SJSA1 (cell line): Measurements from ENCODE around the gene HDAC7. TPM values are rescaled to one million over a fixed set of nuclear protein-coding genes. Genes with fewer than 3 reads are reported as not detected.

Experiments used
- DNase-seq, 2 experiments: peaks; one replicate each; pipeline ENCODE4 v3.0.0-alpha.2; 2015 to 2020; ENCODE audit warnings: low spot score in 2 of 2, low read depth in 1 of 2
- H3K27ac ChIP-seq: fragments of 250-450 bp; sonication (Bioruptor Pico); 2 replicates; pipeline ENCODE4 v1.5.1; 2020; ENCODE audit warnings: mild to moderate bottlenecking, moderate library complexity
- H3K27me3 ChIP-seq: fragments of 250-450 bp; sonication (Bioruptor Pico); replicated peaks from 2 replicates; pipeline ENCODE4 v1.5.1; 2020; ENCODE audit warnings: mild to moderate bottlenecking, moderate library complexity
- H3K36me3 ChIP-seq: fragments of 250-450 bp; sonication (Bioruptor Pico); 2 replicates; pipeline ENCODE4 v1.5.1; 2020; ENCODE audit warnings: mild to moderate bottlenecking
- H3K4me1 ChIP-seq: fragments of 250-450 bp; sonication (Bioruptor Pico); replicated peaks from 2 replicates; pipeline ENCODE4 v1.6.1; 2021; ENCODE audit warnings: mild to moderate bottlenecking
- H3K4me3 ChIP-seq: fragments of 250-450 bp; sonication (Bioruptor Pico); 2 replicates; pipeline ENCODE4 v1.5.1; 2020; ENCODE audit warnings: mild to moderate bottlenecking
- H3K9me3 ChIP-seq: fragments of 250-450 bp; sonication (Bioruptor Pico); replicated peaks from 2 replicates; pipeline ENCODE4 v1.5.1; 2020; ENCODE audit warnings: mild to moderate bottlenecking
- total RNA-seq: library from RNA; depleted of rRNA; stranded (reverse); fragments of >200 nt; shearing (Covaris generic); gene quantifications from 2 replicates; pipeline ENCODE4 v1.2.3, GENCODE V29; 2014

Gene HDAC7
- total RNA-seq, 1 experiment from 2014 or later, result 37.5 TPM

DNA sequence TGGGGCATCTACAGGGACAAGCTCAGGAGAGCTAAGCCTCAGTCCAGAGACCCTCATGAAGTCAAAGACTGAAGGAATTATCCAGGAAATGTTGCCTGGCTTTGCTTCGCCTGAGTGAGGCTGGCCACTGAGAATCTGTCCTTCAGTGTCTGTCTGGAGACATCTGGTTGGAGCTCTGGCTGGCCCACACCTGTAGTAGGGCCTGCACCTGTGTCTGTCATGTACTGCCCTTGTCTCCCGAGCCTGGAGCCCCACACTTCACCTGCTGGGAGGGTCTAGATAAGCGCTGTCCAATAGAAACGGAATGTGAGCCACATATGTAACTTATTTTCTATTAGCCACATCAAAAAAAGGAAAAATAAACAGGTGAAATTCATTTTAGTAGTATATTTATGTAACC is 9.9 kb upstream of the HDAC7 start:
- H3K27me3 ChIP-seq, result no peaks in the 10 kb centered on the region
- no peak overlapping the region for H3K27ac ChIP-seq
- H3K4me1 ChIP-seq, result peaks cover 13% of the 10 kb centered on the region
- DNase-seq, result no peak
- H3K9me3 ChIP-seq, result no peaks in the 10 kb centered on the region
- H3K36me3 ChIP-seq, result no peaks in the 10 kb centered on the region
- no peak overlapping the region for H3K4me3 ChIP-seq

DNA sequence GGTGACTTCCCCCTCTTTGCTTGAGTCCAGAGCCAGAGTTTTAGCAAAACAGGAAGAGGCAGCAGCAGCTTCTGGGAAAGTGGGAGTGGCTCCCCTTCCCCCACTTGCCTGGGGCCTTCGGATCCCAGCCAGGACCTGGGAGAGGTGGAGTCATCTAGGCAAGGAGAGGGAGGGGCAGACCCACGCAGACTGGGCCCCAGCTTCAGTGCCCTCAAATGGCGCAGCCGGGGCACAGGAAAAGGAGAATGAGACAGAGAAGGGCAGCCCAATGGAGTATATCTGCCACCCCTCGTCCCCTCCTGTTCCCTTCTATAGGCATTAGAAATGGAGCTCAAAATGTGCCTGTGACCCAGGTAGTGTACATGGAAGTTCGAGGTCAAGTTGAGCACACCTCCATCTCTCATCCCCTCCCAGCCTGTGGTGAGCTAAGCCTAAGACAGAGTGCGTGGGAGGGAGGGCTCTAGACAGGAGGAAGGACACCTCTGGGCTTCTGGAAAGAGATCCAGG is 9.3 kb upstream of the HDAC7 start:
- no peak overlapping the region for H3K4me3 ChIP-seq
- no peaks in the 10 kb centered on the region for H3K36me3 ChIP-seq
- H3K9me3 ChIP-seq, result no peaks in the 10 kb centered on the region
- H3K27ac ChIP-seq, result no peak overlapping the region
- peak; percentile 69 for DNase-seq
- peaks cover 13% of the 10 kb centered on the region for H3K4me1 ChIP-seq
- no peaks in the 10 kb centered on the region for H3K27me3 ChIP-seq

DNA sequence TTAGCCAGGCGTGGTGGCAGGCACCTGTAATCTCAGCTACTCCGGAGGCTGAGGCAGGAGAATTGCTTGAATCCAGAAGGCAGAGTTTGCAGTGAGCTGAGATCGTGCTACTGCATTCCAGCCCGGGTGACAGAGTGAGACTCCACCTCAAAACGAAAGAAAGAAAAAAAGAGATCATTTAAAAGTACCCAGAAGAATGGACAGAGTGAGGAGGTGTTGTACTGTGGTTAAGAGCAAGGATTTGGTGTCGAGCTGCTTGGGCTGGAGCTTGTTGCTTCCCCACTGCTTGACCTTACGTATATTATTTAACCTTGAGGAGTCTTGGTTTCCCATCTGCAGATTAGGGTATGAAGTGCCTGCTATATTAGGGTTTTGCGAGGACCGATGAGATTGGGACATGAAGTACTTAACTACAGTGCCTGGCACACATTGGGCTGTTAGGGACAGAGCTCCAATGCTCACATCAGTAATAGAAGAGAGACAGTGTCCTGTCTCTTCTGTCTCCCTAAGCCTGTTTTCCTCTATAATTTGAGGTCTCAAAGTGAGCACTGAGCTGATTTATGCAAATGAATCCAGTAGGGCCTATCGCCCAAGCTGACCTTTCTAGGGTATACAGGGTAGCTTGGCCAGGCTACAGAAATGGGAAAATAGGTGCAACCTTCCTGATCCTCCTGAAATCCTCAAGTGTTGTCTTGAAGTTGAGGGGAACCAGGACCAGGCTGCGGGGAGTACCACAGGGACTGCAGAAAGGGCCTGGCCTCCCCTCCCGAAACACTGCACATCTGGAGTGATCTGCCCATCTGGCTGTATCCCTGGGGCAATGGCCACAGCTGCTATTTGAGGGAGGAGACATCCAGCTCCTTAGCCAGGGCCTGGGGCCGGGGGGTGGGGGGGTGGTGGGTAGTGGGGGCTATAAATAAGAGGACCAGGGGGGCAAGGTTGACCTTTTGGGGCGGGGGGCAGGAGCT is 8.6 kb upstream of the HDAC7 start:
- Histone ChIP-seq H3K36me3 (no peaks in the 10 kb centered on the region), H3K27me3 (no peaks in the 10 kb centered on the region), H3K27ac (no peak overlapping the region), H3K4me1 (peaks cover 13% of the 10 kb centered on the region), H3K9me3 (no peaks in the 10 kb centered on the region), H3K4me3 (no peak overlapping the region)
- no peak for DNase-seq

DNA sequence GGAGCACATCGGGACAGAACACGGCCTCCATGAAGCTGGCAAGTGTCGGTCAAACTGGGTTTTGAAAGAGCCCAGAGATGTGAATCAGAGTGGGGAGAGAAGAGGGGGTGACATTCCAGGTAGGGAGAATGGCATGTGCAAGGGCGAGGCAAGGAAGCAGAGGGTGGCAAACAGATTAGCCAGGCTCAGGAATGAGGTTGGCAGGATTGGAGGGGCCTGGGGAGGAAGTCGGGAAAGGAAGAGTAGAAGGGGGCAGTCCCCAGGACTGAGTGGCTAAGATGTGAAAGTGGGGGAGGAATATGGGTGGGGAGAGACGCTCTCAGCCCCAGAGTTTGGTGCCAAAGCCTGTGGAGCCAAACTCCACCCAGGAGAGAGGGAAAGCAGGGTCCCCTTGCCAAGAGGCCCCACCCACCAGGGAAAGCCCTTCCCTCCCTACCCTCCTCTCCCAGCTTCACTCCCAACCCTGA is 5.5 kb upstream of the HDAC7 start:
- peaks cover 32% of the 10 kb centered on the region for H3K4me1 ChIP-seq
- DNase-seq, result no peak
- no peaks in the 10 kb centered on the region for H3K27me3 ChIP-seq
- no peak overlapping the region for H3K4me3 ChIP-seq
- no peaks in the 10 kb centered on the region for H3K9me3 ChIP-seq
- H3K36me3 ChIP-seq, result no peaks in the 10 kb centered on the region
- no peak overlapping the region for H3K27ac ChIP-seq

DNA sequence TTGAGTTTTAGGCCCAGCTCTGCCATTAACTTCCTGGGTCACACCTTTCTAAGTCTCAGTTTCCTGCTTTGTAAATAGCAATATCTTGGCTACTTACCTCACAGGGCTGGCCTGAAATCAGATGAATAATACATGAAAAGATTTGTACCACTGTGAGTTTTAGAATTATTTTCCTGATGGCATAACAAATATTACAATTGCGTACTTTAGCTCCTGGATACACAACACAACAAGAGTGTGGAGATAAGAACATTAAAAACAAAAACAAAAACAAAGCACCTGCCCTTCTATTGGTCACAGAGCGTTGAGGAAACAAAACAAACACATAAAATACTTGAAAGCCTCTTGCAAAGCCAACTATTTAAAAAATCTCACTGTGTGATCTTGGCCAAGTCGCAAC is 4.9 kb upstream of the HDAC7 start:
- Histone ChIP-seq H3K27me3 (no peaks in the 10 kb centered on the region), H3K36me3 (no peaks in the 10 kb centered on the region), H3K4me3 (no peak overlapping the region), H3K4me1 (peaks cover 35% of the 10 kb centered on the region), H3K9me3 (no peaks in the 10 kb centered on the region), H3K27ac (no peak overlapping the region)
- DNase-seq, result no peak

DNA sequence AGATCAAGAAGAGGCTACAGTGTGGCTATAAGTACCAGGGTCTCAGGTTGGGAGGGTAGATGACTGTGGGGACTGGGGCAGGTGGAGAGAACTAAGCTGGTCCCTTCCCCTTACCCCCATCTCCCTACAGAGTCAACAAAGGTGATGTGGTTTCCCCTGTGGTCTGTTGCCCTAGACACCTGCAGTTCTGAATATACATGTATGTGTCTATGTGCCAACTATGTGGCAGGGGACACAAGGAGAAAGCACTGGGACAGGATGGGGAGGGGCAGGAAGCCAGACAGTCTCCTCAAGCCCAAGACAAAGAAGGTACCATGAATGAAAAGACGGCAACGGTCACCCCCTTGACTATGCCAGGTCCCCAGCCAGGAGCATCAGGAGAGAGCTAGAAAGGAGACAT is 4.5 kb upstream of the HDAC7 start:
- H3K4me3 ChIP-seq, result no peak overlapping the region
- H3K27me3 ChIP-seq, result no peaks in the 10 kb centered on the region
- H3K4me1 ChIP-seq, result peaks cover 32% of the 10 kb centered on the region
- no peak for DNase-seq
- peaks cover 3% of the 10 kb centered on the region for H3K36me3 ChIP-seq
- H3K9me3 ChIP-seq, result no peaks in the 10 kb centered on the region
- H3K27ac ChIP-seq, result no peak overlapping the region

DNA sequence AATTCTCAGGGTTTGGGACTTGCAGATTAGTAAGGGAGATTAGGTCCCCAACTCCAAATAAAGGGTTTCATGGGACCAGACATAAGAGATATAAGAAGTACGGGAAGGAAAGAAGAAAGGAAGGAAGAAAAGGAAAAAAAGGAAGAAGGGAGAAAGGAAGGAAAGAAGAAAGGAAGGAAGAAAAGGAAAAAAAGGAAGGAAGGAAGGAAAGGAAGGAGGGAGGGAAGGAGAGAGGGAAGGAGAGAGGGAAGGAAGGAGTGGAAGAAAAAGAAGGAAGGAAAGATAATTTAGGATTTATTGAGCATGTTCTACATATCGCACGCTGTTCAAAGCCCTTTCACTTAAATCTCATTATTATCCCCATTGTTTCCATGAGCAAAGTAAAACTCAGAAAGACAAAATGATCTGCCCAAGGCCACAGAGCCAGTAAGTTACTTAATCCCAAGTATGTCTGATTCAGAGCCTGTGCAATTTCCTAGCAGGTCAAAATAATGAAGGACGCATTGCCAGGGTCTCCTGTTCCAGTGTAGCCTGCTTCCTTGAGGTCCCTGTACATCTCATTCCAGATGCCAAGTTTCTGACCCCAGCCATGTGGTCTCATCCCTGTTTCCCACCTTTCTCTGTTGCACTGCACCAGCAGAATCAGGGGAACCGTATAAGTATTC is 3.9 kb upstream of the HDAC7 start:
- Histone ChIP-seq H3K4me1 (peaks cover 31% of the 10 kb centered on the region), H3K27me3 (no peaks in the 10 kb centered on the region), H3K9me3 (no peaks in the 10 kb centered on the region), H3K36me3 (peaks cover 9% of the 10 kb centered on the region), H3K27ac (no peak overlapping the region), H3K4me3 (no peak overlapping the region)
- no peak for DNase-seq

DNA sequence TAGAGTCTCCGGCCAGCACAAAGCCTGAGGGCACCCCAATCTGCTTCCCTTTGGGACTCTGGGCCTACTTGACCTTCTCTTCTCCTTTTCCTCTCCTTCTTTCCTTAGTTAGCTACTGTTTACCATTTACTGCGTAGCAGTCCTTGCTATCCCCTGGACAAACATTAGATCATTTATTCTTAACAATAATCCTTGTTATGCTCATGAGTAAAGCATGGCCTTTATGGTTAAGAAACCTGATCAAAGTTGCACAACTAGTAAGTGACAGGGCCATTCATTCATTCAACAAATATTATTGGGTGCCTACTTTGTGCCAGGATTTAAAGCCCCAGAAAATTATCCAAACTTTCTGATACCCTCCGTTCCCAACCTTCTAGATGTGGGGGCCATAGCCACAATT is 3.2 kb upstream of the HDAC7 start:
- no peaks in the 10 kb centered on the region for H3K9me3 ChIP-seq
- H3K27ac ChIP-seq, result no peak overlapping the region
- H3K27me3 ChIP-seq, result no peaks in the 10 kb centered on the region
- H3K4me3 ChIP-seq, result no peak overlapping the region
- peaks cover 16% of the 10 kb centered on the region for H3K36me3 ChIP-seq
- DNase-seq, result no peak
- H3K4me1 ChIP-seq, result peaks cover 33% of the 10 kb centered on the region

DNA sequence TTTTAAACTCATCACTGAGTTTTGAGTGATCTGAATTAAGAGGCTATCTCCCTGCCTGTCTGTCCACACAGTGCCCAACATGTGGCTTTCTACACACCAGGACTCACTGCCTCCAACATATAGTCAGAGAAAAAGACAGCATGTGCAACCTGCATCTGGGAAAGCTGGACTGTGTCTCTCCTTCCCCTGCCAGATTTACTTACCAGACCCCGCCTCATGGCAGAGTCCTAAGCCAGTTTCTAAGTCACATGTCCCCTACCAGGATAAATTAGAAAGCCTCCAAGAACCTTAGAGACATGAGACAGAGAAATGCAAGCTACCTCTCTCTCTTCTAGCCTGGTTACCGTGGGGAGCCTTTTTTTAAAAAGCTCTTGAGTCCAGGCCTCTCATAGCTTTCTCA is 2.7 kb upstream of the HDAC7 start:
- Histone ChIP-seq H3K27ac (no peak overlapping the region), H3K4me3 (no peak overlapping the region), H3K27me3 (no peaks in the 10 kb centered on the region), H3K9me3 (no peaks in the 10 kb centered on the region), H3K36me3 (peaks cover 21% of the 10 kb centered on the region), H3K4me1 (peaks cover 38% of the 10 kb centered on the region)
- no peak for DNase-seq

DNA sequence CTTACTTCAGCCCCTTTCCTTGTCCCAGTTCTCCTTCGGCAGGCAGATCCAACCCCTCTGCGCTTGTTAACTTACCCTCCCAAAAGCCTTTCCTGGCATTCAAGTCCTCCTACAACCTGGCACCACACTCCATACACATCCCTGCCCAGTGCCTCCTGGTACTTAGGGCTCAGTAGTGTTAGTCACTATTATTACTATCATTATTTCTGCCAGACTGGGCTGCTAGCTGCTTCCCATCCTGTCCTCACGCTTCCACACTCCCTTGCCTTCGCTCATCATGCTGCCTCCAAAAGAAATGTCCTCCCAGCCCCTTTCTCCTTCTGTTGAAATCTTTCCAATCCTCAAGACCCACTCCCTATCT is 1.6 kb upstream of the HDAC7 start:
- H3K27me3 ChIP-seq, result no peaks in the 10 kb centered on the region
- no peak for DNase-seq
- H3K36me3 ChIP-seq, result peaks cover 26% of the 10 kb centered on the region
- H3K4me1 ChIP-seq, result peaks cover 45% of the 10 kb centered on the region
- no peaks in the 10 kb centered on the region for H3K9me3 ChIP-seq
- peak overlapping the region; percentile 94 for H3K27ac ChIP-seq
- H3K4me3 ChIP-seq, result no peak overlapping the region

DNA sequence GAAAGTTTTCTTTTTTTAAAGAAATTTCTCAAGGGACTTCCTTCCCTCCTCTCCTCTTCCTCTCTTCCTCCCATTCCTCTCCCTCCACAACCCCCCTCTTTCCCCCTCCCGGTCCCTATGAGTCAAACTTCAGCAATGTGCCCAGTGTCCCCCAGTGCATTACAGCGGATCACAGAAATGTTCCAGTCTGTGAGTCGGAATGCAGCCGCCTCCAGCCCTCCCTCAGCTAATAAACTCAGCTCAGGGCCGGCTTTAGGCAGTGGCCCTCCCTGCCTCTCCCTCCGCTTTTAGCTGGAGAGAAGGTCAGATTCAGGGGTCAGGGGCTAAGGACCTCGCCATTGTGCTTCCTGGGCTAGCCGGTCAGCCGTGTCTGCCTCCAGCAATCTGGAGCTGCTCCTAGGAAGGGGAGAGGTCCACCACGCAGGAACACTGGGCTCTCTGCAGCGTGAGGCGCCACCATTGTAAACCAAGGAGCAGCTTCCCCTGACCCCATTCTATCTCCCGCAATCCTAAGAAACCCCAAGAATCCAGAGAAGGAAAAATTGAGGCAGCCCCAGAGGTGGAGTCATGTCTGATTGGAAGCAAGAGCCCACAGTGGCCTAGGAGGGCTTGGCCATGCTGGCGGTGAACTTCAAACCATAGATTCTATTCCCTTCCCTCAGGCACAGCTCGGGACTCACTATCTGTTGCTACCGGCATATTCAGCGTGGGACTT is 1.1 kb upstream of the HDAC7 start:
- no peaks in the 10 kb centered on the region for H3K27me3 ChIP-seq
- H3K4me1 ChIP-seq, result peaks cover 45% of the 10 kb centered on the region
- H3K27ac ChIP-seq, result peak overlapping the region; percentile 94
- H3K9me3 ChIP-seq, result no peaks in the 10 kb centered on the region
- H3K4me3 ChIP-seq, result peak overlapping the region; percentile 94
- peak; percentile 93 to 96 for DNase-seq
- H3K36me3 ChIP-seq, result peaks cover 26% of the 10 kb centered on the region

DNA sequence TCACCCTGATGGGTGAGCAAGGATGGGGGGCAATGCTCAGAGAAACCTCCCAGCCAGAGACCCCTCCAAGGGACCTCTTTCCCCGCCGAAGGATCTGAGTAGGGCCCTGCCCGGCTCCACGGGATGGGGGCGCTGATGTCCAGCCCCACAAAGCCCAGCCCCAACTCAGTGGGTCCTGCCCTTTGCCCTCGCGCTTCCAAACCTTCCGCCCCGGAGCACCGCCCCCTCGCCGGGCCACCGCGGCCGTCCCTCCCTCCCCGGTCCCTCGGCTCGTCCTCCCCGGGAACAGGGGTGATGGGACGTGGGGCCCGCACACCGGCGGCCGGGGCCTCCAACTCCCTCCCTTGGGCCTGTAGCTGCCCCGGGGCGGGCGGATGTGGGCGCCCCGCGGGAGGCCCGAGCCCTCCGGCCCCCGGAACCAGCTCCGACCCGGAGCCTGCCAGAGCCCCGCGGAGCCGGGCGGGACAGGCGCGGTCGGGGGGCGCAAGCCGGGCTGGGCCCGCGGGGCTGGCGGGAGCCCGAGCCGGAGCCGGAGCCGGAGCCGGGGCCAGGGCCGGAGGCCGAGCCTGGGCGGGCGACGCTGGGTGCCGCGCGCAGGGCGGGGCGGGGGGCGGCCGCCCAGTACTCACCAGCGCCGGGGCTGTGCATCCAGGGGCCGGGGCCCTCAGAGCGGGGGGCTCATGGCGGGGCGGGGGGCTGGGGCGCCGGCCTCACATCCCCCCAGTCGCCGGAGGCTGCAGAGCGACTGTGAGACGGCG is 386 bp downstream of the HDAC7 start:
- H3K4me1 ChIP-seq, result peaks cover 53% of the 10 kb centered on the region
- peak overlapping the region; percentile 94 for H3K27ac ChIP-seq
- H3K36me3 ChIP-seq, result peaks cover 36% of the 10 kb centered on the region
- DNase-seq, result peak; percentile 28 to 55
- no peaks in the 10 kb centered on the region for H3K9me3 ChIP-seq
- no peaks in the 10 kb centered on the region for H3K27me3 ChIP-seq
- peak overlapping the region; percentile 94 for H3K4me3 ChIP-seq

DNA sequence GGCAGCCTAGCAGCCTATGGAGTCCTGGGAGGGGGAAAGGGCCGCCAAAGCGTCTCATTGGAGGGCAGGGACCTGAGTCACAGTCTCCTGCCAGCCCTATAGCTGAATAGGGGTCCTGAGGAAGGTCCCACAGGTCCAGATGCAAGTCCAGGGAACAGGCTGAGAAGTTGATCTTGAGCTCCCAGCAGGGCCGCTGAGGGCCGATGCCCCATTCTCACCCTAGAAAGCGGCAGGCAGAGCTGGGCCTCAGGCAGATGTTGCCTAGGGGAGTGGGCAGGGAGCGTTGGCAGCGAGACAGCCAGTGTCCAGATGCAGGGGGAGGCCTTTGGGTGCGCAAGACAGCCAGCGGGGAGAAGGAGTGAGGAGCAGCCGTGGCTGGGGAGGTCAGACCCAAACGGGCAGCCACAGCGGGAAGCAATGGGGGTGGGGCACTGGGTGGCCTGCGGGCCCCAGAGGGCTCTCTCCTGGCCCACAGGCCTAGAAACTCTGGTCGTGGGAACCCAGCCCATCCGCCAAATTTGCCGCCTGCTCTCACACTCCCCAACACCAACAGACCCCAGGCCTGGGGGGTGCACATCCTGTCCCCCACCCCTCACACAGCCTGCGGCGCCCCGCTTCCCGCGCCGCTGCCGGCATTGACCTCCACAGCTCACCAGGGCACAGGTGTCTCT is 1.1 kb downstream of the HDAC7 start:
- Histone ChIP-seq H3K9me3 (no peaks in the 10 kb centered on the region), H3K4me1 (peaks cover 60% of the 10 kb centered on the region), H3K4me3 (peak overlapping the region; percentile 94), H3K27ac (peak overlapping the region; percentile 94), H3K36me3 (peaks cover 43% of the 10 kb centered on the region), H3K27me3 (no peaks in the 10 kb centered on the region)
- no peak for DNase-seq
